Naive thymus-derived CD4-positive, alpha-beta T cell (primary cell): ENCODE data around the gene COL7A1. TPM values are rescaled to one million over a fixed set of nuclear protein-coding genes. Genes with fewer than 3 reads are reported as not detected.

Experiments
- ATAC-seq: fragments of 150-1000 bp; cut with Tn5 transposase; 2 replicates; pipeline ENCODE4 v1.10.0; 2021; ENCODE audit warnings: mild to moderate bottlenecking, moderate library complexity
- CTCF ChIA-PET: fragments of 350-600 bp; sonication (Branson Sonifier 250); formaldehyde crosslinking; loops from one replicate; lab custom pipeline; 2021; ENCODE audit warnings: antibody characterized with exemption; lab: Charles Lee
- POLR2A ChIA-PET: fragments of 350-600 bp; sonication (Branson Sonifier 250); formaldehyde crosslinking; loops from one replicate; lab custom pipeline; 2021; ENCODE audit warnings: antibody characterized with exemption, inconsistent platforms; lab: Charles Lee
- DNase-seq, 9 donors: peaks; one replicate each; pipeline versions ENCODE4 v3.0.0 to v3.0.0-alpha.2; 2020 to 2022; ENCODE audit warnings: mixed read lengths in 1 of 9
- H3K27ac ChIP-seq: one replicate; pipeline ENCODE4 v1.7.0; 2013; ENCODE audit warnings: mild to moderate bottlenecking, low read depth, low read length, moderate library complexity
- H3K27me3 ChIP-seq, 2 donors: one replicate each; pipeline ENCODE4 v1.7.0; 2013; ENCODE audit warnings: low read length in 2 of 2, mild to moderate bottlenecking in 2 of 2, moderate library complexity in 2 of 2; ENCODE audit not compliant: control insufficient read depth in 2 of 2, insufficient read depth in 2 of 2
- H3K36me3 ChIP-seq, 3 experiments: 1 replicate in 2 of 3; 2 replicates in 1 of 3; pipeline ENCODE4 v1.7.0; 2013; ENCODE audit warnings: low read length in 3 of 3, mild to moderate bottlenecking in 3 of 3, moderate library complexity in 1 of 3; ENCODE audit not compliant: insufficient read depth in 3 of 3, control insufficient read depth in 2 of 3
- H3K4me1 ChIP-seq, 2 donors: one replicate each; pipeline ENCODE4 v1.7.0; 2013; ENCODE audit warnings: low read length in 2 of 2, mild to moderate bottlenecking in 2 of 2, moderate library complexity in 1 of 2; ENCODE audit not compliant: control insufficient read depth in 2 of 2, insufficient read depth in 2 of 2
- H3K4me3 ChIP-seq: 2 replicates; pipeline ENCODE4 v1.7.0; 2013; ENCODE audit warnings: mild to moderate bottlenecking, low read length
- H3K9me3 ChIP-seq, 3 experiments: 1 replicate in 2 of 3; 2 replicates in 1 of 3; pipeline ENCODE4 v1.7.0; 2013; ENCODE audit warnings: low read length in 3 of 3; ENCODE audit not compliant: control insufficient read depth in 2 of 3
- H3K27ac Mint-ChIP-seq, 9 donors: one replicate each; pipeline ENCODE4 v1.8.0; 2020 to 2022; ENCODE audit warnings: mixed read lengths in 9 of 9, mild to moderate bottlenecking in 8 of 9, moderate library complexity in 5 of 9, inconsistent platforms in 2 of 9
- H3K27me3 Mint-ChIP-seq, 5 donors: one replicate each; pipeline ENCODE4 v1.8.0; 2021 to 2022; ENCODE audit warnings: mixed read lengths in 5 of 5, mild to moderate bottlenecking in 1 of 5
- H3K36me3 Mint-ChIP-seq, 5 donors: one replicate each; pipeline ENCODE4 v1.8.0; 2020 to 2022; ENCODE audit warnings: mixed read lengths in 5 of 5, mild to moderate bottlenecking in 3 of 5, inconsistent platforms in 1 of 5
- H3K4me1 Mint-ChIP-seq, 7 donors: one replicate each; pipeline ENCODE4 v1.8.0; 2020 to 2022; ENCODE audit warnings: mixed read lengths in 7 of 7, mild to moderate bottlenecking in 3 of 7, inconsistent platforms in 1 of 7
- H3K4me3 Mint-ChIP-seq, 10 donors: one replicate each; pipeline ENCODE4 v1.8.0; 2020 to 2022; ENCODE audit warnings: mild to moderate bottlenecking in 10 of 10, mixed read lengths in 10 of 10, moderate library complexity in 6 of 10, inconsistent platforms in 2 of 10
- H3K9me3 Mint-ChIP-seq, 11 donors: one replicate each; pipeline ENCODE4 v1.8.0; 2020 to 2022; ENCODE audit warnings: mixed read lengths in 11 of 11, mild to moderate bottlenecking in 4 of 11, inconsistent platforms in 1 of 11, moderate library complexity in 1 of 11
- intact Hi-C, 2 donors: fragments of 100-400 bp; cut with micrococcal nuclease; formaldehyde crosslinking; loops; one replicate each; pipeline ENCODE4 v1.15.1; 2023
- polyA plus RNA-seq, 2 donors: library from polyadenylated mRNA; unstranded; fragments of 300-500 nt; fragmentation: Illumina TruSeq; gene quantifications; one replicate each; pipeline ENCODE4 v1.2.3, GENCODE V29; 2021
- total RNA-seq, 6 experiments: library from RNA in 5 of 6; stranded (reverse) in 5 of 6; gene quantifications; 1 replicate in 5 of 6; 2 replicates in 1 of 6; pipeline ENCODE4 v1.2.3 and lab custom pipeline; 2021 to 2026

Gene COL7A1
- total and polyA plus RNA-seq, 7 experiments from 2014 or later = 0.71 to 3.4 (median 1.2) TPM; not detected in 2

DNA sequence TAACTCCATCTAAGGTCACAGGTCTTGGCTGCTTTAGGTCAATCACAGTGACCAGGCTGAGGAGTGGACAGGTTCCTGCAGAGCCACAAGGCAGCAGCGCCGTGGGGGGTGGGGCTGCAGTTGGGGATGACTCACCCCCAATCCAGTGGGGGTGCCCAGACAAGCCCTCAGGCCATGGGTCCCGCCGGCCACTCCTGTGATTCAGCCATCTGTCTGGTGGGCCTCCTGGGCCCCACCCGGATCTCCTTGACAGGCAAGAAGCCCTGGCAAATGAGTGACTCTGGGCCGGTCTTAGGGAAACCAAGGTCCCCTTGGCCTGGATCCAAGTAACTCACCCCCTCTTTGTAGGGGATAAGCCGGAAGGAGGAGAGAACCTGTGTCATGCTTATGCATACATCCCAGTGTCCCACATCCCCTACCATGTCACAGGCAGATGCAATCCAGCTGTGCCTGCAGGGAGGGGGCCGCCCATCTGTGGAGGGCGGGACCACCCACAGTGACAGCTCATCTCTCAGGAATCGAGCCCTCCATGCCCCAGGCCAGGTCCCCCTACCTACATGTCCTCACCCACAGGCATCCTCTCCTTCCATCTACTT lies 495 bp upstream of the COL7A1 start:
- no peak for DNase-seq
- Mint-ChIP-seq H3K9me3 (peaks cover 0 to 1% (median 0%) of the 10 kb centered on the region in 11 donors), H3K27me3 (peaks cover 6 to 28% (median 16%) of the 10 kb centered on the region in 5 donors), H3K36me3 (peaks cover 0 to 20% (median 5%) of the 10 kb centered on the region in 5 donors), H3K27ac (no peak overlapping the region), H3K4me3 (no peak overlapping the region), H3K4me1 (peaks cover 0 to 8% (median 3%) of the 10 kb centered on the region in 7 donors)
- H3K4me3 ChIP-seq = no peak overlapping the region
- ChIA-PET POLR2A (no interaction called here), CTCF (interaction anchor here (0.6 kb wide), 1 partner anchor 573 kb away, joined by 3 read pairs; no protein-coding TSS in a partner anchor)
- peaks cover 2 to 32% (median 6%) of the 10 kb centered on the region in 3 experiments for H3K36me3 ChIP-seq
- intact Hi-C loops = loop anchor here in 1 of 2 donors (5.0 kb wide), 1 partner anchor 42 kb away; the partner anchor contains the start of gene SLC26A6
- no peaks in the 10 kb centered on the region for H3K9me3 ChIP-seq
- H3K27ac ChIP-seq = no peak overlapping the region
- H3K27me3 ChIP-seq = peaks cover 0 to 7% of the 10 kb centered on the region in 2 donors
- ATAC-seq = peak; percentile 21
- H3K4me1 ChIP-seq = no peaks in the 10 kb centered on the region

- H3K27me3 ChIP-seq = peaks cover 0 to 7% of the 10 kb centered on the region in 2 donors
- no peak overlapping the region for H3K27ac Mint-ChIP-seq
- H3K9me3 Mint-ChIP-seq = peaks cover 0 to 1% (median 0%) of the 10 kb centered on the region in 11 donors
- intact Hi-C loops = loop anchor here in 1 of 2 donors (5.0 kb wide), 1 partner anchor 43 kb away; the partner anchor contains the start of gene SLC26A6
- no peak overlapping the region for H3K27ac ChIP-seq
- DNase-seq (no peak), ATAC-seq (no peak)
- H3K4me3 ChIP-seq = no peak overlapping the region
- H3K4me3 Mint-ChIP-seq = peak overlapping the region in 4 of 10 donors; percentile 13 to 68 (median 48)
- ChIA-PET POLR2A (no interaction called here), CTCF (no interaction called here)
- H3K4me1 Mint-ChIP-seq = peaks cover 0 to 10% (median 3%) of the 10 kb centered on the region in 7 donors
- H3K36me3 ChIP-seq = peaks cover 0 to 21% (median 2%) of the 10 kb centered on the region in 3 experiments
- H3K27me3 Mint-ChIP-seq = peaks cover 9 to 34% (median 21%) of the 10 kb centered on the region in 5 donors
- H3K9me3 ChIP-seq = no peaks in the 10 kb centered on the region
- H3K4me1 ChIP-seq = no peaks in the 10 kb centered on the region
- peaks cover 0 to 10% (median 3%) of the 10 kb centered on the region in 5 donors for H3K36me3 Mint-ChIP-seq
Measured at GRCh38 chr3:48594417-48595049, 596 bp downstream of the COL7A1 start.

DNA sequence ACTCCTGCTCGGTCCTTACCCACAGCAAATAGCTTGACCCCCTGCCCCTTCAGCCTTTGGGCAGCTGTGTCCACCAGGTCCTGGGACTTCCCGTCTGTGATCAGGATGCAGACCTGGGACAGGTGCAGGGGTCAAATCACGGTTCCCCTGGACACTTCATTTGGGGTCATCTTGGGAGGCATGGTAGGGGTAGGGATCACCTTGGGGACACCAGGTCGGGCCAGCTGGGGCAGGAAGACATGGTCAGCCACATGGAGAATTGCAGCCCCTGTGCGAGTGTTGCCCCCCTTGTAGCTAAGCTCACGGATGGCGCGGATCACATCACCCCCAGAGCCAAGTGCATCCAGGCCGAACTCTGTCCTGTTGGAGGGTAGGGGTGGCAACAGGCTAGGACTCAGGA lies 1.8 kb downstream of the COL7A1 start:
- DNase-seq (no peak), ATAC-seq (no peak)
- intact Hi-C loops = no loop called here
- Mint-ChIP-seq H3K27me3 (peaks cover 15 to 43% (median 29%) of the 10 kb centered on the region in 5 donors), H3K9me3 (peaks cover 0 to 1% (median 0%) of the 10 kb centered on the region in 11 donors), H3K4me3 (no peak overlapping the region), H3K4me1 (peaks cover 0 to 13% (median 3%) of the 10 kb centered on the region in 7 donors), H3K27ac (no peak overlapping the region), H3K36me3 (peaks cover 0 to 3% (median 3%) of the 10 kb centered on the region in 5 donors)
- Histone ChIP-seq H3K27me3 (peaks cover 0 to 7% of the 10 kb centered on the region in 2 donors), H3K9me3 (no peaks in the 10 kb centered on the region), H3K4me3 (no peak overlapping the region), H3K36me3 (peaks cover 0 to 9% (median 2%) of the 10 kb centered on the region in 3 experiments), H3K27ac (no peak overlapping the region), H3K4me1 (no peaks in the 10 kb centered on the region)
- ChIA-PET CTCF (no interaction called here), POLR2A (no interaction called here)

- Histone ChIP-seq H3K4me3 (no peak overlapping the region), H3K27me3 (peaks cover 0 to 7% of the 10 kb centered on the region in 2 donors), H3K27ac (no peak overlapping the region), H3K4me1 (no peaks in the 10 kb centered on the region), H3K9me3 (no peaks in the 10 kb centered on the region), H3K36me3 (peaks cover 0 to 2% (median 0%) of the 10 kb centered on the region in 3 experiments)
- Mint-ChIP-seq H3K36me3 (peaks cover 0 to 3% (median 3%) of the 10 kb centered on the region in 5 donors), H3K27me3 (peaks cover 15 to 51% (median 34%) of the 10 kb centered on the region in 5 donors), H3K4me1 (peaks cover 0 to 15% (median 3%) of the 10 kb centered on the region in 7 donors), H3K4me3 (no peak overlapping the region), H3K9me3 (peaks cover 0 to 1% (median 0%) of the 10 kb centered on the region in 11 donors), H3K27ac (no peak overlapping the region)
- ChIA-PET POLR2A (no interaction called here), CTCF (no interaction called here)
- intact Hi-C loops = no loop called here
- DNase-seq (no peak), ATAC-seq (no peak)
Measured at GRCh38 chr3:48592519-48593087, 2.5 kb downstream of the COL7A1 start.

GRCh38 chr3:48591886-48592518 lies 3.1 kb downstream of the COL7A1 start:
- Histone ChIP-seq H3K27ac (no peak overlapping the region), H3K27me3 (peaks cover 0 to 7% of the 10 kb centered on the region in 2 donors), H3K4me3 (no peak overlapping the region), H3K4me1 (no peaks in the 10 kb centered on the region), H3K9me3 (no peaks in the 10 kb centered on the region), H3K36me3 (no peaks in the 10 kb centered on the region)
- Mint-ChIP-seq H3K4me1 (peaks cover 0 to 17% (median 3%) of the 10 kb centered on the region in 7 donors), H3K27me3 (peaks cover 15 to 54% (median 34%) of the 10 kb centered on the region in 5 donors), H3K4me3 (no peak overlapping the region), H3K36me3 (peaks cover 0 to 3% (median 3%) of the 10 kb centered on the region in 5 donors), H3K27ac (no peak overlapping the region), H3K9me3 (peaks cover 0 to 1% (median 0%) of the 10 kb centered on the region in 11 donors)
- no peak for DNase-seq
- ChIA-PET CTCF (no interaction called here), POLR2A (no interaction called here)
- no peak for ATAC-seq
- intact Hi-C loops = no loop called here

- H3K4me3 ChIP-seq = no peak overlapping the region
- Mint-ChIP-seq H3K27ac (no peak overlapping the region), H3K4me3 (no peak overlapping the region), H3K36me3 (peaks cover 0 to 3% (median 3%) of the 10 kb centered on the region in 5 donors), H3K4me1 (peaks cover 0 to 17% (median 3%) of the 10 kb centered on the region in 7 donors), H3K9me3 (peaks cover 0 to 1% (median 0%) of the 10 kb centered on the region in 11 donors), H3K27me3 (peaks cover 15 to 54% (median 34%) of the 10 kb centered on the region in 5 donors)
- peaks cover 0 to 7% of the 10 kb centered on the region in 2 donors for H3K27me3 ChIP-seq
- intact Hi-C loops = no loop called here
- ATAC-seq = no peak
- H3K4me1 ChIP-seq = no peaks in the 10 kb centered on the region
- H3K27ac ChIP-seq = no peak overlapping the region
- no peaks in the 10 kb centered on the region for H3K36me3 ChIP-seq
- ChIA-PET POLR2A (no interaction called here), CTCF (no interaction called here)
- H3K9me3 ChIP-seq = no peaks in the 10 kb centered on the region
- no peak for DNase-seq
Measured at GRCh38 chr3:48591436-48591835, 3.7 kb downstream of the COL7A1 start.
